Cardiac septum (tissue), 1 donor: ENCODE measurements around the gene NDUFA11. TPM values are rescaled to one million over a fixed set of nuclear protein-coding genes. Genes with fewer than 3 reads are reported as not detected.
"Not testable (repeated sequence)": the region's sequence is repeated elsewhere in the genome, so short reads cannot be mapped to it uniquely, and the experiment has no call there.

ENCODE experiments used
- DNase-seq: peaks from one replicate; pipeline ENCODE4 v3.0.0-alpha.2; 2020; ENCODE audit warnings: low spot score
- intact Hi-C: fragments of 100-400 bp; cut with DNase I; formaldehyde crosslinking; loops from one replicate; pipeline ENCODE4 v1.14.0; 2022
- total RNA-seq: library from RNA; stranded (reverse); fragmentation: NEBNext Ultra II Directional; extraction: Animal tissue kit (Norgen Biotek cat#: 25700); gene quantifications from one replicate; pipeline ENCODE4 v1.2.1, GENCODE V29; 2021
- donor health status: DM: no; HTN: no; CAD: no.

The NDUFA11 gene
- total RNA-seq, 1 donor from 2014 or later, result 414 TPM

DNA sequence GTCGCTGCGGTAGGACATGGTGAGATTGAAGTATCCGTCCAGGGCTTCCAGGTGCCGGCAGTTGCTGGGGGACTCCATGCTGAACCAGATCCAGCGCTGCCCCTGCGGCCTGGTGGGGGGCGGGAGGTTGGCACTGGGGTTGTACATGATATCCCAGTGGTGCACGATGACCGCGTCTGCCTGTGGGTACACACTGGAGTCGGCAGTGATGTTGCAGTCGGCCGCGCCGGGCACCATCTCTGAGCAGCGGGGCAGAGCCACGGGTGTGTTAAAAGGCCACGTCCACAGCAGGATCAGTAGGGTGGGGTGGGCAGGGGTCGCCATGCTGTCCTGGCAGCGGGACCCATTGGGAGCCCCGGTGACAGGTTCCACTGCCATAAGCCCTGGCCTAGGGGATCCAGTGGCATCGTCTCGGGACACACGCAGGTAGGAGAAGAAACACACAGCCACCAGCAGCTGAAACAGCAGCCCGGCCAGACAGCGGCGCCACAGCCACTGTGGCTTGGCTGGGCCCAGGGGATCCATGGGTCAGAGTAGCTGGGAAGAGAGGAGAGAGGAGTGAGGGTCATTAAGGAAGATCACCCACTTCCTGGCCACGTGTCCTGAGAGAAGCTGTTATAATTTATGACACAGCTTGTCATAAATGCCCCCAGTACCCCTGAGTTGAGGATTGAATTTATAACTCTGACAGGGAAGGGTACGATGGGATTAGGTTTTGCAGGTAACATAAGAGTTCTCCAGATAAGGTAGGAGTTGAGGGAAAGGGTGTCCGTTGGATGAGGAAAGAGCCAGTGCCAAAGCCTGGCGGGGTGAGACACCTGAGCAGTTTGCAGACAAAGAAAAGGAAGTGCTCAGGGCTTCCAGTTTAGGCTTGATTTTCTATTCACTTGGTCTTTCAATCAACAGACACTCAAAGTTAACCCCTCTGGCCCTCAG lies 36.1 kb downstream of the NDUFA11 start:
- no peak for DNase-seq
- intact Hi-C loops, result no loop called here

DNA sequence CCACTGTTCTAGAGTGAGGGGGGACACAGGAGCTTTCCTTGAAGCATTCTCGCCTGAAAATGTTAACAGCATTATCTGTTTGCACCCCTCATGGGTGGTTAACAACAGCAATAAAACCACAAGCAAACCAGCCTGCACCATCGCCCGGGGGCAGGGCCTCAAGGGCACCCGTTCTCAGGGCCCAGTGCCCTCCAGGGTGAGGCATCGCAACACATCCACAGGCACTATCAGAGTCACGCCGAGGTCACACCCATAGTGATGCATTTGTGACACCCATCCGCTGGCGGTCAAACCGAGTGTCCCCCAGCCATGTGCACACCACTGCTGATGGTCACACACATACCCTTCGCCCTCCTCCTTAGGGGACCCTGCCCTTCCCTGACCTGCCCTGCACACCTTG lies 37.8 kb downstream of the NDUFA11 start:
- DNase-seq, result no peak
- intact Hi-C loops, result no loop called here

DNA sequence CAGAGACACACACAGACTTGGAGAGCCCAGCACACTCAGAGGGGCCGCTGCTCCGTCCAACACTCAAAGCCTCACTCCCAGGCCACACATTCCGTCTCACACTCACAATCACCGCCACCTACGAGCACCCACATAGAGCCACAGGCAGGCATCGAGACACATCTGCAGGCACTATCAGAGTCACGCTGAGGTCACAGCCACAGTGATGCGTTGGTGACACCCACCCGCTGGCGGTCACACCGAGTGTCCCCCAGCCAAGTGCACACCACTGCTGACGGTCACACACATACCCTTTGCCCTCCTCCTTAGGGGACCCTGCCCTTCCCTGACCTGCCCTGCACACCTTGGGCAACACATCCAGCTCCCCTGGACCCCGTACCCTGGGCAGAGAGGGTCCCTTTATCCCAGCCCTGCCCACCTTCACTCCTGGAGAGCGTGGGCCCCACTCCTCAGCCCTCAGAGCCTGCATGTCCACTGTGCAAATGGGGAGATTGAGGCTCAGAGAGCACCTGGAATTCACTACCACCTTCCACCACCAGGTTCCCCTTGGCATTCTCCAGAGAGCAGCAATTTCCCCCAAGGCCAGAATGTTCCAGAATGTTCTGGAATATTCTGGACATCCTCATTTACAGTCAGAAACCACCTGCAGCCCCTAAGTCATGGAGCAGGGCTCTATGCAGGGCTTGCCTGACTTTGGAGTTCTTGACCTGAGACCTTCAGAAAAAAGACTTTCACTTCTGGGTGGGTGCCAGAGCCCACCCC lies 38.7 kb downstream of the NDUFA11 start:
- DNase-seq, result no peak
- intact Hi-C loops, result no loop called here

DNA sequence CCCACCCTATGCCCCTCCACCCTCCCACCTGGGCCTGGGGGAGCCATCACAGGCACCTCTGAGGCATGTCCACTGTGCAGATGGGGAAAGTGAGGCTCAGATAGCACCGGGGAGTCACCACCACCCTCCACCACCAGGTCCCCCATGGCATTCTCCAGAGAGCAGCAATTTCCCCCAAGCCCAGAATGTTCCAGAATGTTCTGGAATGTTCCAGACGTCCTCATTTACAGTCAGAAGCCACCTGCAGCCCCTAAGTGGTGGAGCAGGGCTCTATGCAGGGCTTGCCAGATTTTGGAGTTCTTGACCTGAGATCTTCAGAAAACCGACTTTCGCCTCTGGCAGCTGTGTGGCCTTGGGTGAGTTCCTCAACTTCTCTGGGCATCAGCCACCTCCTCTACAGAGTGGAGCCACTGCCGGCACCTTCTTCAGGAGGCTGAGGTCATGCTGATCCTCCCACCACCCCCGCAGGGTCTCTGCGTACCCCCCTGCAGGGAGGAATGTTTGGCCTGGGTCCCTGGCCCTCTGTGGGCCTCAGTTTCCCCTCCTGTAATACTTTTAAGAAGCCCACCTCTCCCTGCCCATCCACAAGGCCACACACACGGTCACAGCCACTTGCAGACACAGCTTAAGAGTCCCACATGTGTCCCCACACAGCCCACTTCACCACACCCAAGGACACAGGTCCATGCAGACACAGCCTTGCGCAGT lies 39.4 kb downstream of the NDUFA11 start:
- intact Hi-C loops, result no loop called here
- DNase-seq, result no peak

DNA sequence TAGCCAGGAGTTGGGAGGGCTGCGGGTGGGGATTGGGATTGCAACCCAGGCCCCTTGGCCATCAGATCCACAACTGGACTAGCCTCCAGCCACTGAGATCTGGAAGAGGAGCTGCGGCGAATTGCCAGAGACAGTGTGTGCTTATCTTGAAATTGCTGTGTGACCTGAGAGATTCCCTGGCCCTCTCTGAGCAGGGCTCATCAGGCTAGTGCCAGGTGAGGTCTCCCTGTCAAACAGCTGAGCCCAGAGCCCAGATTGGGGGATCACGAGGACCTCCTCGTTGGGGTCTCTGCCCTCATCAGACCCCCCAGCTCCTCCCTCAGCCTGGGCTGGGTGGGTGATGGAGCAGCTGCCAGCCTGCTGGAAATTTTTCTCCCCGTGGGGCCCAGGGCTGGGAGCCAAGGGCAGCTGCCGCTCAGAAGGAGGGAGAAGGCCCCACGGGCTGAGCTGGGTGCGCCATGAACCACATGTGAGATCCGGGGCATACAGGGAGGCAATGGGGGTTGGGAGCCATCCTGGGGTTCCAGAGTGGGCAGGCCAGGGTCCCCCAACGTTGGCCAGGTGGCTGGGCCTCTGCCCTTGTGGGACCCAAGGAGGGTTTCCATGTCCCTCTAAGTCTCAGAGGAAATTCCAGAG lies 40.4 kb downstream of the NDUFA11 start:
- intact Hi-C loops, result no loop called here
- DNase-seq, result no peak

DNA sequence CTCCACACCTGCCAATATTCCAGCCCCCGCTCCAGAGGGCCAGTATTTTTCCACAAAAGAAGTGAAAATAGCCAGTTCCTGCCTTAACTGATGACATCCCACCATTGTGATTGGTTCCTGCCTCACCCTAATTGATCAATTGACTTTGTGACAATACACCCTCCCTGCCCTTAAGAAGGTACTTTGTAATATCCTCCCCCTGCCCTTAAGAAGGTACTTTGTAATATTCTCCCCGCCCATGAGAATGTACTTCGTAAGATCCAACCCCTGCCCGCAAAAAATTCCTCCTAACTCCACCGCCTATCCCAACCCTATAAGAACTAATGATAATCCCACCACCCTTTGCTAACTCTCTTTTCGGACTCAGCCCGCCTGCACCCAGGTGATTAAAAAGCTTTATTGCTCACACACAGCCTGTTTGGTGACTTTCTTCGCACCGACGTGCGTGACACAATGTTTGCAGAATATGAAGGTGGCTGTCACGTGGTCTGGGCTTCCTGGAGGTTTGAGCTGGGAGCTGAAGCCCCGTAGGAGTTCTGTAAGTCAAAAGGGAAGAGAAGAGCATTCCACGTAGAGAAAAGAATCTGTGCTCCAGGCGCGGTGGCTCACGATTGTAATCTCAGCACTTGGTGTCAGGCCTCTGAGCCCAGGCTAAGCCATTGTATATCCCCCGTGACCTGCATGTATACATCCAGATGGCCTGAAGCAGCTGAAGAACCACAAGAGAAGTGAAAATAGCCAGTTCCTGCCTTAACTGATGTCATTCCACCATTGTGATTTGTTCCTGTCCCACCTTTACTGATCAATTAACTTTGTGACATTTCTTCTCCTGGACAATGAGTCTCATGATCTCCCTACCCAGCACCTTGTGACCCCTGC lies 46.1 kb downstream of the NDUFA11 start:
- no peak for DNase-seq
- intact Hi-C loops, result no loop called here

DNA sequence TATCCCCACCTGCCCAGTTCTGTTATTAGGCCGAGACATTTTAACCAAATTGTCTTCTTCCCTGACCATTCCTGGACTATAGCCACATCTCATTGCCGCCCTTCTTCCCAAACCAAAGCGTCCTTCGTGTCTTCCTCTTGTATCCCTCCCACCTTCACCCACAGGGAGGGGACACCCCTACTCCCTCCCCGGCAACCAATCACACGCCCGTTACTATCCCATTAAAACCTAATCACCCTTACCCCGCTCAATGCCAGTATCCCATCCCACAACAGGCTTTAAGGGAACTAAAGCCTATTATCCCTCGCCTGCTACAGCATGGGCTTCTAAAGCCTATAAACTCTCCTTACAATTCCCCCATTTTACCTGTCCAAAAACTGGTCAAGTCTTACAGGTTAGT lies 48.4 kb downstream of the NDUFA11 start:
- DNase-seq, intact Hi-C loops: not testable (repeated sequence)

DNA sequence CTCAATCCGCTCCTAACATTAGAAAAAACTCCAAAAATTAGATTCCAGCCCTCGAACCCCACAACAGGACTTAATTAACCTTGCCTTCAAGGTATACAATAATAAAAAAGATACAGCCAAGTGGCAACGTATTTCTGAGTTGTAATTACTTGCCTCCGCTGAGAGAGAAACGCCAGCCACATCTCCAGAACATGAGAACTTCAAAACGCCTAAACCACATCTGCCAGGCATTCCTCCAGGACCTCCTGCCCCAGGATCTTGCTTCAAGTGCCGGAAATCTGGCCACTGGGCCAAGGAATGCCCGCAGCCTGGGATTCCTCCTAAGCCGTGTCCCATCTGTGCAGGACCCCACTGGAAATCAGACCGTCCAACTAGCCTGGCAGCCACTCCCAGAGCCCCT lies 49.5 kb downstream of the NDUFA11 start:
- intact Hi-C loops, DNase-seq: not testable (repeated sequence)

DNA sequence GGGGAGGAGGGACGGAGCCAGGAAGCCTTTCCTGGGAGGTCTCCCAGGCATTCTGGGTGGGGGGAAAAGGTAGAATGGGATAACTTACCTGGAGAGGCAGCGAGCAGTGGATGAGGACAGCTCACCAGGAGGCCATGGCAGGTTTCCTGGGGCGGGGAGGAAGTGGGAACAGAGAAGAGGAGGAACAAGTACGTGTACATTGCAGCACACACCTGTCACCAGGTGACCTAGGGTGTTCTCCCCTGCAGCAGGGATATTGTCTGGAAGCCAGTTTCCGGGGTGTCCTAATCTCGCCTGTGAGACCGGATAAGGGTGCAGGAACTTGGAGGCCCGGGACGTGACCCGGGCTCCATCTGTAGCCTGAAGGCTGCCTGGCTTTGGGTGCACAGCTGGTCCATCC lies 52.3 kb downstream of the NDUFA11 start, which contains the start of gene FUT3:
TSS of gene FUT3 (minus strand) at position 148 of the 400 bp plus-strand sequence.
- no peak for DNase-seq
- intact Hi-C loops, result no loop called here

DNA sequence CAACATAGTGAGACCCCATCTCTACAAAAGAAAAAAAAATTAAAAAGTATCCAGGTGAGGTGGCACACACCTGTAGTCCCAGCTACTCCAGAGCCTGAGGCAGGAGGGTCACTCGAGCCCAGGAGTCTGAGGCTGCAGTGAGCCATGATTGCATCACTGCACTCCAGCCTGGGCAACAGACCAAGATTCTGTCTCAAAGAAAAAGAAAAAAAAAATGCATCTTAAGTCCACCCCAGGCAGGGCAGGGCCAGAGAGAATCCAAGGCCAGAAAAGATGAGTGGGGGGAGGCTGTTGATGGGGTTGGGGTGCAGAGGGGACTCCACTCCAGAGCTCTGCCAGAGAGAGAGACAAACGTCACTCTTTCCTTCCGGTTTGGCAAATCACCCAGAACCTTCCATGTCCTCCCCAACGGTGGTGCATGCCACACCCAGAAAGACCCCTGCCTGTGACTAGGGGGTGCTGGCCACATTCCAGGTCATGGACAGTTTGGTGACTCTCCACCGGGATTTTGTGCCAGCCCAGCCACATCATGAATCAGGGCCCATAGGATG lies 52.8 kb downstream of the NDUFA11 start:
- DNase-seq, result no peak
- intact Hi-C loops, result no loop called here

DNA sequence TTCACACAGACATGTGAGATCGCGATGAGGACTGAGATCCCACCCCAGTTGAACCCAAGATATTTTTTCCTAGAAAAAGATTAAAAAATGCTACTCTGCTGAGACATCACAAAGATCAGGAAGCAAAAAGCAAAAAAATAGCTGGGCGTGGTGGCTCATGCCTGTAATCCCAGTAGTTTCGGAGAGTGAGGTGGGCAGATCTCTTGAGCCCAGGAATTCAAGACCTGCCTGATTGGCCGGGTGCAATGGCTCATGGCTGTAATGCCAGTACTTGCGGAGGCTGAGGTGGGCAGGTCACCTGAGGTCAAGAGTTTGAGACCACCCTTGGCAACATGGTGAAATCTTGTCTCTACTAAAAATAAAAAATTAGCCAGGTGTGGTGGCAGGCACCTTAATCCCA lies 53.4 kb downstream of the NDUFA11 start:
- no peak for DNase-seq
- intact Hi-C loops, result no loop called here

DNA sequence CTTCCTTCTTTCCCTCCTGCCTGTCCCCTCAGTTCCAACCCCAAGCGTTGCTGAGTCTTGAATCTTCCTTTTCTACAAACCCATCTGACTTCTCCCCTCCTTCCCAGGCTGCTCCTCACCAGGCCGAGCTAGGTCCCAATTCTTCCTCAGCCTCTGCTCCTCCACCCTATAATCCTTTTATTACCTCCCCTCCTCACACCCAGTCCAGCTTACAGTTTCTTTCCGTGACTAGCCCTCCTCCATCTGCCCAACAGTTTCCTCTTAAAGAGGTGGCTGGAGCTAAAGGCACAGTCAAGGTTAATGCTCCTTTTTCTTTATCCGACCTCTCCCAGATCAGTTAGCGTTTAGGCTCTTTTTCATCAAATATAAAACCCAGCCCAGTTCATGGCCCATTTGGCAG lies 55.0 kb downstream of the NDUFA11 start:
- DNase-seq, intact Hi-C loops: not testable (repeated sequence)

DNA sequence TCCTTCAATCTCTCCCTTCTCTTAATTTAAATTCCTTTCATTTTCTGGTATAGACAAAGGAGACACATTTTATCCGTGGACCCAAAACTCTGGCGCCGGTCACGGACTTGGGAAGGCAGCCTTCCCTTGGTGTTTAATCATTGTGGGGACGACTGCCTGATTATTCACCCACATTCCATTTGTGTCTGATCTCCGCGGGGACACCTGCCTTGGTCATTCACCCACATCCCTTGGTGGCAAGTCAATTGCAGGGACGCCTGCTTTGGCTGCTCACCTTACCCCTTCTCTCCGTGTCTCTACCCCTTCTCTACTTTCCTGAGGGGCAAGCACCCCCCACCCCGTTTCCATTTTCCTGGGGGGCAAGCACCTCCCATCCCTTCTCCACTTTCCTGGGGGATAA lies 55.7 kb downstream of the NDUFA11 start:
- not testable (repeated sequence) for DNase-seq

More for the DNA sequence above, 55.7 kb downstream of the NDUFA11 start:
- intact Hi-C loops, result not testable (repeated sequence)

Other genes starting within 250 kb of the NDUFA11 start
- gene MICOS13, start 223.3 kb downstream of the NDUFA11 start, total RNA-seq, result 143 TPM
- gene HSD11B1L, start 222.8 kb downstream of the NDUFA11 start, total RNA-seq, result 4.3 TPM
- gene RPL36, start 213.5 kb downstream of the NDUFA11 start, total RNA-seq, result 337 TPM
- gene LONP1, start 183.6 kb downstream of the NDUFA11 start, total RNA-seq, result 70.8 TPM
- gene CATSPERD, start 183.2 kb downstream of the NDUFA11 start, total RNA-seq, result not detected
- 1.3 TPM for gene PRR22, start 119.0 kb downstream of the NDUFA11 start, total RNA-seq
- gene DUS3L, start 112.6 kb downstream of the NDUFA11 start, total RNA-seq, result 21.6 TPM
- gene NRTN, start 98.7 kb downstream of the NDUFA11 start, total RNA-seq, result 23.6 TPM
- not detected for gene FUT6, start 64.1 kb downstream of the NDUFA11 start, total RNA-seq
- not detected for gene FUT3, start 52.3 kb downstream of the NDUFA11 start, total RNA-seq
- not detected for gene FUT5, start 33.2 kb downstream of the NDUFA11 start, total RNA-seq
- gene VMAC, start 1.1 kb upstream of the NDUFA11 start, total RNA-seq, result 2.4 TPM
- 2.7 TPM for gene CAPS, start 10.5 kb upstream of the NDUFA11 start, total RNA-seq
- 49.0 TPM for gene RANBP3, start 74.3 kb upstream of the NDUFA11 start, total RNA-seq
- gene RFX2, start 206.7 kb upstream of the NDUFA11 start, total RNA-seq, result 4.0 TPM
- gene ACSBG2, start 231.9 kb upstream of the NDUFA11 start, total RNA-seq, result not detected